H9 (cell line): ENCODE measurements around the gene PLB1. TPM values are rescaled to one million over a fixed set of nuclear protein-coding genes. Genes with fewer than 3 reads are reported as not detected.

ENCODE experiments used
- DNase-seq: peaks from one replicate; pipeline ENCODE4 v3.0.0-alpha.2; 2017
- H2AFZ ChIP-seq: one replicate; pipeline ENCODE4 v1.6.1; 2013; ENCODE audit warnings: mild to moderate bottlenecking, low read length, control low read depth, moderate library complexity
- H2AK5ac ChIP-seq: 2 replicates; pipeline ENCODE4 v1.6.1; 2013; ENCODE audit warnings: low read length, control low read depth, mixed read lengths; ENCODE audit not compliant: insufficient read length
- H2BK120ac ChIP-seq: one replicate; pipeline ENCODE4 v1.6.1; 2013; ENCODE audit warnings: low read depth, mild to moderate bottlenecking, low read length, control low read depth, inconsistent platforms; ENCODE audit not compliant: poor library complexity, severe bottlenecking
- H2BK12ac ChIP-seq: 2 replicates; pipeline ENCODE4 v1.6.1; 2013; ENCODE audit warnings: low read length, control low read depth, mixed read lengths, low read depth; ENCODE audit not compliant: insufficient read length
- H2BK15ac ChIP-seq: 2 replicates; pipeline ENCODE4 v1.6.1; 2013; ENCODE audit warnings: low read depth, low read length, control low read depth
- H2BK20ac ChIP-seq: one replicate; pipeline ENCODE4 v1.6.1; 2013; ENCODE audit warnings: low read depth, mild to moderate bottlenecking, low read length, control low read depth, inconsistent platforms; ENCODE audit not compliant: poor library complexity, severe bottlenecking
- H2BK5ac ChIP-seq: 2 replicates; pipeline ENCODE4 v1.6.1; 2013; ENCODE audit warnings: low read length, control low read depth, mixed read lengths; ENCODE audit not compliant: insufficient read length
- H3K14ac ChIP-seq: 2 replicates; pipeline ENCODE4 v1.6.1; 2013; ENCODE audit warnings: low read length, control low read depth; ENCODE audit not compliant: insufficient read depth
- H3K18ac ChIP-seq: 2 replicates; pipeline ENCODE4 v1.6.1; 2013; ENCODE audit warnings: low read depth, mild to moderate bottlenecking, mixed read lengths, low read length, control low read depth; ENCODE audit not compliant: insufficient read length
- H3K23ac ChIP-seq: 2 replicates; pipeline ENCODE4 v1.6.1; 2013; ENCODE audit warnings: low read length, control low read depth, mixed read lengths, low read depth; ENCODE audit not compliant: insufficient read length
- H3K23me2 ChIP-seq: 2 replicates; pipeline ENCODE4 v1.6.1; 2013; ENCODE audit warnings: low read depth, mild to moderate bottlenecking, mixed read lengths, low read length, control low read depth; ENCODE audit not compliant: insufficient read length, poor library complexity, severe bottlenecking
- H3K27ac ChIP-seq: 2 replicates; pipeline ENCODE4 v1.5.1; 2013; ENCODE audit warnings: low read length, control low read depth, mixed read lengths, low read depth; ENCODE audit not compliant: insufficient read length
- H3K27me3 ChIP-seq: 2 replicates; pipeline ENCODE4 v1.6.1; 2013; ENCODE audit warnings: low read length, control low read depth, inconsistent platforms; ENCODE audit not compliant: insufficient read depth
- H3K4ac ChIP-seq: 2 replicates; pipeline ENCODE4 v1.6.1; 2013; ENCODE audit warnings: low read depth, mild to moderate bottlenecking, control low read depth, inconsistent platforms, low read length, moderate library complexity
- H3K4me1 ChIP-seq: 2 replicates; pipeline ENCODE4 v1.6.1; 2013; ENCODE audit warnings: low read length, control low read depth, inconsistent platforms; ENCODE audit not compliant: insufficient read depth
- H3K4me2 ChIP-seq: 2 replicates; pipeline ENCODE4 v1.6.1; 2013; ENCODE audit warnings: low read length, control low read depth, mixed read lengths; ENCODE audit not compliant: insufficient read length, insufficient read depth
- H3K56ac ChIP-seq: 2 replicates; pipeline ENCODE4 v1.6.1; 2013; ENCODE audit warnings: low read depth, mild to moderate bottlenecking, mixed read lengths, low read length, control low read depth; ENCODE audit not compliant: insufficient read length
- H3K79me1 ChIP-seq: 2 replicates; pipeline ENCODE4 v1.6.1; 2013; ENCODE audit warnings: low read depth, mild to moderate bottlenecking, moderate library complexity, low read length, control low read depth, inconsistent platforms; ENCODE audit not compliant: insufficient read depth, poor library complexity, severe bottlenecking
- H3K79me2 ChIP-seq: 2 replicates; pipeline ENCODE4 v1.6.1; 2013; ENCODE audit warnings: low read length, control low read depth, inconsistent platforms; ENCODE audit not compliant: insufficient read depth
- H3K9ac ChIP-seq: 2 replicates; pipeline ENCODE4 v1.6.1; 2013; ENCODE audit warnings: low read length, control low read depth, mixed read lengths; ENCODE audit not compliant: insufficient read length; ENCODE audit errors: extremely low read depth
- H3K9me3 ChIP-seq: one replicate; pipeline ENCODE4 v1.6.1; 2013; ENCODE audit warnings: low read depth, low read length, inconsistent platforms; ENCODE audit not compliant: control insufficient read depth
- H3T11ph ChIP-seq: one replicate; pipeline ENCODE4 v1.6.1; 2013; ENCODE audit warnings: mild to moderate bottlenecking, low read length, control low read depth, inconsistent platforms
- H4K20me1 ChIP-seq: one replicate; pipeline ENCODE4 v1.6.1; 2013; ENCODE audit not compliant: control insufficient read depth, insufficient read length, insufficient read depth
- H4K5ac ChIP-seq: 2 replicates; pipeline ENCODE4 v1.6.1; 2013; ENCODE audit warnings: low read depth, mild to moderate bottlenecking, mixed read lengths, low read length, control low read depth; ENCODE audit not compliant: insufficient read length
- H4K8ac ChIP-seq: replicated peaks from 2 replicates; pipeline ENCODE4 v1.6.1; 2013; ENCODE audit warnings: low read length, control low read depth, mixed read lengths, low read depth; ENCODE audit not compliant: insufficient read length
- H4K91ac ChIP-seq: 2 replicates; pipeline ENCODE4 v1.6.1; 2013; ENCODE audit warnings: low read depth, mild to moderate bottlenecking, moderate library complexity, mixed read lengths, low read length, control low read depth; ENCODE audit not compliant: insufficient read length
- H3K27ac Mint-ChIP-seq, 3 experiments: 2 replicates in 2 of 3; 3 replicates in 1 of 3; pipeline ENCODE4 v1.8.0; 2020 to 2021; ENCODE audit warnings: mixed read lengths in 3 of 3, mild to moderate bottlenecking in 1 of 3, moderate library complexity in 1 of 3
- H3K27me3 Mint-ChIP-seq: 2 replicates; pipeline ENCODE4 v1.8.0; 2021; ENCODE audit warnings: low read depth, mild to moderate bottlenecking, moderate library complexity, mixed read lengths
- H3K36me3 Mint-ChIP-seq, 3 experiments: 2 replicates in 2 of 3; 3 replicates in 1 of 3; pipeline ENCODE4 v1.8.0; 2020 to 2021; ENCODE audit warnings: low read depth in 3 of 3, mixed read lengths in 3 of 3; ENCODE audit not compliant: insufficient read depth in 1 of 3
- H3K4me1 Mint-ChIP-seq, 2 experiments: 2 replicates each; pipeline ENCODE4 v1.8.0; 2020; ENCODE audit warnings: mixed read lengths in 2 of 2
- H3K4me3 Mint-ChIP-seq, 2 experiments: 2 replicates in 1 of 2; 3 replicates in 1 of 2; pipeline ENCODE4 v1.8.0; 2020 to 2021; ENCODE audit warnings: mild to moderate bottlenecking in 2 of 2, mixed read lengths in 2 of 2, moderate library complexity in 1 of 2
- H3K9me3 Mint-ChIP-seq, 2 experiments: 2 replicates in 1 of 2; 3 replicates in 1 of 2; pipeline ENCODE4 v1.8.0; 2020; ENCODE audit warnings: mild to moderate bottlenecking in 2 of 2, mixed read lengths in 2 of 2, moderate library complexity in 1 of 2
- WGBS: extraction: QIAGEN DNeasy Blood & Tissue Kit; methylation state at CpG from one replicate; pipeline ENCODE4 v1.1.7; 2013; ENCODE audit warnings: missing lambda C conversion rate, low lambda C conversion rate, mixed read lengths; ENCODE audit not compliant: insufficient read length; ENCODE audit errors: extremely low coverage; 5-methylcytosine and 5-hydroxymethylcytosine counted together
- total RNA-seq: library from RNA; stranded (reverse); gene quantifications from 2 replicates; pipeline ENCODE4 v1.2.1, GENCODE V29; 2021
- TF ChIP-seq, protein P1 (sequence below): fragments of 200-600 bp; sonication (generic); conservative IDR thresholded peaks from 3 replicates; pipeline ENCODE4 v1.8.0; 2021; ENCODE audit warnings: antibody characterized with exemption, mild to moderate bottlenecking

The PLB1 gene
- total RNA-seq, 1 experiment from 2014 or later, result not detected

GRCh38 chr2:28650266-28650584 lies 154.4 kb downstream of the PLB1 start:
- Histone ChIP-seq H3K4me1 (no peaks in the 10 kb centered on the region), H2BK15ac (no peak overlapping the region), H3K79me1 (no peaks in the 10 kb centered on the region), H3K4ac (no peak overlapping the region), H4K8ac (no peak overlapping the region), H2BK12ac (no peak overlapping the region), H3K56ac (no peak overlapping the region), H3K23ac (no peak overlapping the region), H3K27ac (no peak overlapping the region), H2BK120ac (no peak overlapping the region), H3K18ac (no peak overlapping the region), H2AK5ac (no peak overlapping the region), H3K9ac (no peak overlapping the region), H4K20me1 (no peaks in the 10 kb centered on the region), H3K23me2 (no peaks in the 10 kb centered on the region), H4K91ac (no peak overlapping the region), H3K4me2 (no peak overlapping the region), H3K14ac (no peak overlapping the region), H2AFZ (no peak overlapping the region), H4K5ac (no peak overlapping the region), H3K79me2 (no peaks in the 10 kb centered on the region), H3T11ph (no peak overlapping the region), H3K27me3 (no peaks in the 10 kb centered on the region), H2BK20ac (no peak overlapping the region), H3K9me3 (no peaks in the 10 kb centered on the region), H2BK5ac (no peak overlapping the region)
- Mint-ChIP-seq H3K4me1 (peaks cover 3 to 5% of the 10 kb centered on the region in 2 experiments; a peak in 2 of 4 replicates), H3K27ac (peak overlapping the region in 1 of 3 experiments; percentile 6; a peak in 1 of 7 replicates), H3K4me3 (no peak overlapping the region), H3K36me3 (no peaks in the 10 kb centered on the region), H3K9me3 (no peaks in the 10 kb centered on the region), H3K27me3 (no peaks in the 10 kb centered on the region)
- TF ChIP-seq, protein P1, sequence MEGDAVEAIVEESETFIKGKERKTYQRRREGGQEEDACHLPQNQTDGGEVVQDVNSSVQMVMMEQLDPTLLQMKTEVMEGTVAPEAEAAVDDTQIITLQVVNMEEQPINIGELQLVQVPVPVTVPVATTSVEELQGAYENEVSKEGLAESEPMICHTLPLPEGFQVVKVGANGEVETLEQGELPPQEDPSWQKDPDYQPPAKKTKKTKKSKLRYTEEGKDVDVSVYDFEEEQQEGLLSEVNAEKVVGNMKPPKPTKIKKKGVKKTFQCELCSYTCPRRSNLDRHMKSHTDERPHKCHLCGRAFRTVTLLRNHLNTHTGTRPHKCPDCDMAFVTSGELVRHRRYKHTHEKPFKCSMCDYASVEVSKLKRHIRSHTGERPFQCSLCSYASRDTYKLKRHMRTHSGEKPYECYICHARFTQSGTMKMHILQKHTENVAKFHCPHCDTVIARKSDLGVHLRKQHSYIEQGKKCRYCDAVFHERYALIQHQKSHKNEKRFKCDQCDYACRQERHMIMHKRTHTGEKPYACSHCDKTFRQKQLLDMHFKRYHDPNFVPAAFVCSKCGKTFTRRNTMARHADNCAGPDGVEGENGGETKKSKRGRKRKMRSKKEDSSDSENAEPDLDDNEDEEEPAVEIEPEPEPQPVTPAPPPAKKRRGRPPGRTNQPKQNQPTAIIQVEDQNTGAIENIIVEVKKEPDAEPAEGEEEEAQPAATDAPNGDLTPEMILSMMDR, result no peak
- WGBS, result no CpG with 5 or more reads among the region's 4 CpGs
- no peak for DNase-seq
